ENCODE measurements around the gene BEST2.

DNA sequence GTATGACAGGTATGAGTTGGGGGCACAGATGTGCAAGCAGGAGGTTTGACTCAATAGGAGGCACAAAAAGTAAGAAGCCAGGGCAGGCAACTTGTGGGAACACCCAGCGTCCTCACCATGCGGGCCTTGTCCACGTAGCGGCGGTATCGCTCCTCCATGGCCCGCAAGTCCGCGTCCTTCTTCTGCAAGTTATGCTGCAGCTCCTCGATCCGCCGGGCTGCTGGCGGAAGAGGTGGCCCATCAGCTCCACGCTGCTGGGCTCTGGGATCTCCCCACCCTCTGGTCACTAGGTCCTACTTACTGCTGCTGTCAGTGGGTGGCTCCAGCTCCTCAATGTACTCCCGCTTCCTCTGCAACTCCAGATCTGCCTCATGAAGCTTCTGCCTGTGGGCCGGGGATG, 13.1 kb downstream of the BEST2 start:
- TF ChIP-seq, protein P1, sequence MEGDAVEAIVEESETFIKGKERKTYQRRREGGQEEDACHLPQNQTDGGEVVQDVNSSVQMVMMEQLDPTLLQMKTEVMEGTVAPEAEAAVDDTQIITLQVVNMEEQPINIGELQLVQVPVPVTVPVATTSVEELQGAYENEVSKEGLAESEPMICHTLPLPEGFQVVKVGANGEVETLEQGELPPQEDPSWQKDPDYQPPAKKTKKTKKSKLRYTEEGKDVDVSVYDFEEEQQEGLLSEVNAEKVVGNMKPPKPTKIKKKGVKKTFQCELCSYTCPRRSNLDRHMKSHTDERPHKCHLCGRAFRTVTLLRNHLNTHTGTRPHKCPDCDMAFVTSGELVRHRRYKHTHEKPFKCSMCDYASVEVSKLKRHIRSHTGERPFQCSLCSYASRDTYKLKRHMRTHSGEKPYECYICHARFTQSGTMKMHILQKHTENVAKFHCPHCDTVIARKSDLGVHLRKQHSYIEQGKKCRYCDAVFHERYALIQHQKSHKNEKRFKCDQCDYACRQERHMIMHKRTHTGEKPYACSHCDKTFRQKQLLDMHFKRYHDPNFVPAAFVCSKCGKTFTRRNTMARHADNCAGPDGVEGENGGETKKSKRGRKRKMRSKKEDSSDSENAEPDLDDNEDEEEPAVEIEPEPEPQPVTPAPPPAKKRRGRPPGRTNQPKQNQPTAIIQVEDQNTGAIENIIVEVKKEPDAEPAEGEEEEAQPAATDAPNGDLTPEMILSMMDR (IDR thresholded peaks at IDR 0.05), result no peak
- TF ChIP-seq POLR2A (IDR thresholded peaks at IDR 0.05), result no peak
